Measurements from ENCODE around the gene PFAS.

DNA sequence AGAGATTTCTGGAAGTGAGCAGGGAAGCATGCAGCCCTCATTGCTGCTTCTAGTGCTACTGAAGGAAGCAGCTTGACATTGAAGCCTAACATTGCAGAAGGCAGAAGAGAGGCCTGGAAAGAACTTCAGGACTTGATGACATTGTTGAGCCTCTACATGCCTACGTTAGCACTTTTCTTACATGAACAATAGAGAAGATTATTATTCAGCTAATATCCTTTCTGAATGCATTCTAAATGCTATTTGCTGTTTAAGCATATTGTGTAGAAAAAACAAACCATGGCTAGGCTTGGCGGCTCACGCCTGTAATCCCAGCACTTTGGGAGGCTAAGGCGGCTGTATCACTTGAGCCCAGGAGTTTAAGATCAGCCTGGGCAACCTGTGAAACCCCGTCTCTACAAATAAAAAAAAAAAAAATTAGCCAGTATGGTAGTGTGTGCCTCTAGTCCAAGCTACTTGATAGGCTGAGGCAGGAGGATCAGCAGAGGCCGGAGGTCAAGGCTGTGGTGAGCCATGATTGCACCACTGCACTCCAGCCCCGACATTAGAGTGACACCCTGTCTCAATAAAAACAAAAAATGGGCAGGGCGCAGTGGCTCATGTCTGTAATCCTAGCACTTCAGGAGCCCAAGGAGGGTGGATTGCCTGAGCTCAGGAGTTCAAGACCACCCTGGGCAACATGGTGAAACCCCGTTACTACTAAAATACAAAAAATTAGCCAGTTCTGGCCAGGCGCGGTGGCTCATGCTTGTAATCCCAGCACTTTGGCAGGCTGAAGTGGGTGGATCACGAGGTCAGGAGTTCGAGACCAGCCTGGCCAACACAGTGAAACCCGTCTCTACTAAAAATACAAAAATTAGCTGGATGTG, 36.5 kb upstream of the PFAS start:
- TF ChIP-seq, protein P1, sequence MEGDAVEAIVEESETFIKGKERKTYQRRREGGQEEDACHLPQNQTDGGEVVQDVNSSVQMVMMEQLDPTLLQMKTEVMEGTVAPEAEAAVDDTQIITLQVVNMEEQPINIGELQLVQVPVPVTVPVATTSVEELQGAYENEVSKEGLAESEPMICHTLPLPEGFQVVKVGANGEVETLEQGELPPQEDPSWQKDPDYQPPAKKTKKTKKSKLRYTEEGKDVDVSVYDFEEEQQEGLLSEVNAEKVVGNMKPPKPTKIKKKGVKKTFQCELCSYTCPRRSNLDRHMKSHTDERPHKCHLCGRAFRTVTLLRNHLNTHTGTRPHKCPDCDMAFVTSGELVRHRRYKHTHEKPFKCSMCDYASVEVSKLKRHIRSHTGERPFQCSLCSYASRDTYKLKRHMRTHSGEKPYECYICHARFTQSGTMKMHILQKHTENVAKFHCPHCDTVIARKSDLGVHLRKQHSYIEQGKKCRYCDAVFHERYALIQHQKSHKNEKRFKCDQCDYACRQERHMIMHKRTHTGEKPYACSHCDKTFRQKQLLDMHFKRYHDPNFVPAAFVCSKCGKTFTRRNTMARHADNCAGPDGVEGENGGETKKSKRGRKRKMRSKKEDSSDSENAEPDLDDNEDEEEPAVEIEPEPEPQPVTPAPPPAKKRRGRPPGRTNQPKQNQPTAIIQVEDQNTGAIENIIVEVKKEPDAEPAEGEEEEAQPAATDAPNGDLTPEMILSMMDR (IDR thresholded peaks at IDR 0.05; ENCODE audit: low read length) = no peak
- TF ChIP-seq EZH2 (IDR thresholded peaks at IDR 0.05; ENCODE audit: borderline replicate concordance, low read length) = no peak
